SHP77 treated with DMSO at 0.1 percent for 48 hours (cell line): ENCODE data around the gene RHOH.
"Not testable (repeated sequence)": the region's sequence is repeated elsewhere in the genome, so short reads cannot be mapped to it uniquely, and the experiment has no call there.

Source experiments
- DNase-seq: peaks from one replicate; lab custom pipeline; 2025; lab: John Stamatoyannopoulos, UW

The RHOH gene

DNA sequence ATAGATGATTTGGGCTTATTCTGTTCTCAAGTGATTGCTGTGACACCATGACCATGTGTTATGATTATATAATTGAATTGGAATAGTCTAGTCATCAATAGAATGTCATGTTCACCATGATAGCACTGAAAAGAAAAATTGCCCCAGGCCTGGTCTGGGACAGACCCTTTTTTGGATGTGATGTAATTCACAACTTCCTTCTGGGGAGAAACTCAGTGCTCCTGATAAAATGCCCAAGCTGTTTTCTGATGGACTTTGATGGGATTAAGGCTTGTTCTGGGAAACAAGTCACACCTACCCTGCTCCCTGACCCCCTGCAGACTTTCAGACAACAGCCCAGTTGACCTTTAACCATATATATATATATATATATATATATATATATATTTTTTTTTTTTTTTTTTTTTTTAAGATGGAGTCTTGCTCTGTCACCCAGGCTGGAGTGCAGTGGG is 65.3 kb downstream of the RHOH start:
- DNase-seq, result no peak

DNA sequence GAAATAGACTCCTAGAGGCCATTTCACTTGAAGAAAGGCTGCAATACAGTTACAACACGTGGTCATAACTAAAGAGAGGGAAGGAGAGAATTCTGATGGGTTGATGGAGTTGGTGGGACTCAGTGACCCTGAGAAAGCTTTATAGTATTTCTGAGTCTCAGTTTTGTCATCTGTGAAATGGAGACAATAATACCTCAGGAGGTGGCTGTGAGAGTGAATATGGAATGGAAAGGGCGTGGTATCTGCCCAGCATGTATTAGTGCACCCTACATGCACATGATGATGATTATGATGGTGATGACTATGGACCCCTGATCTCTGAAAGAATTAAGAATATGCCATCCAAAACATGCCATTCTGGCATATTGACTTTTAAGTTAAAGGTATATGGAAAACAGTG is 66.0 kb downstream of the RHOH start:
- DNase-seq, result no peak

DNA sequence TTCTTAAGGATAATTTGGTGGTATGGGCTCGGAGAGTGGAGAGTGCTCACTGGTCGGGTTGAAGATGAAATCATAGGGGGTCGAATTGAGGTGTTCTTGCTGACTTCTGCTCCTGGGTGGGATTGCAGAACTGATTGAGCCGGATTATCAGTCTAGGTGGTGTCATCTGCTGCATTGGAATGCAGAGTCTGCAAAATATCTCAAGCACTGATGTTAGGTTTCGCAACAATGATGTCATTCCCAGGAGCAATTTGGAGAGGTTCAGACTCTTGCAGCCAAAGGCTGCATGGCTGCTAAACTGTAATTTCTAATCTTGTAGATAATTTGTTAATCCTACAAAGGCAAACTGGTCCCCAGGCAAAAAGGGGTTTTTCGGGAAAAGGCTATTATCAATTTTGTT is 67.7 kb downstream of the RHOH start:
- DNase-seq, result no peak

DNA sequence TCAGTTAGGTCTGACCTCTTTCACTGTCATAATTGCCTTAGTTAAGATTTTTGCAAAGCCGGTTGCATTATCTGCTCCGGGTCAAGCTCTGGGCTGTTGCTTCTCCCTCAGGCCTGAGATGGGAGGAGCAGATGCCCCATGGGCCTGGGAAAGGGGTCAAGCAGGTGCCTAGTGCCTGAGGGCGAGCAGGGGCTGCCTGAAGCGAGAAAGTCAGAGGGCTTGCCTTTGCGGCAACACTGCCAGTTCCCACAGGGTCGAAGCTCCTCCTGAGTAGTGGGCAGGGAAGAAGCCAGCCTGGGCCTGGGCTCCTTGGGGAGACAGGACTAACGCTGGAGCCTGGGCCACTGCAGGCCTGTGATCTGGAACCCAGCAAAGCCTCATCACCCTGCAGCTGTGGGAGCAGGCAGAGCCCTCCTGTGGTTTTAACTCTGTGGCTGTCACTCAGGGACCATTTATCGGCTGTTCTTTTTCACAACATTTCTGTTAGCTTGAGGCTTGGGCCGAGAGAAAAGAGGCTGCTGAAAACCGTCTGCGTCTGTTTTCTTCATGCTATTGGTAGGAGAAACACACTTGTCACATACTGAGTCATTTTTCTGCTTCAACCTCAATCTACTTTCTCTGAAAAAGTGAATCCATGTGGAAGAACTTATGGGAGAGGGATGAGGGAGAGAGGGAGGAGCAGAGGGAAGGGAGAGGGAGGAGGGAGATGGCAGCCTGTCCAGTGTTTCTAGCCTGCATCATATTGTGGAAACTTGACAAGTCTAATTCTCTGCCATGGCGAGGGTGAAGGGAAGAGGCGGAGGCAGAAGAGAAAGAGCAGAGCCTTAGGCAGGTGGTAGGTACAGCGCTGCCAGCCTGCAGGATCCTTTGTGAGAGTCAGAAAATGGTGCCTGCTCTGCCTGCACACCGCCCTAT is 68.4 kb downstream of the RHOH start:
- no peak for DNase-seq

DNA sequence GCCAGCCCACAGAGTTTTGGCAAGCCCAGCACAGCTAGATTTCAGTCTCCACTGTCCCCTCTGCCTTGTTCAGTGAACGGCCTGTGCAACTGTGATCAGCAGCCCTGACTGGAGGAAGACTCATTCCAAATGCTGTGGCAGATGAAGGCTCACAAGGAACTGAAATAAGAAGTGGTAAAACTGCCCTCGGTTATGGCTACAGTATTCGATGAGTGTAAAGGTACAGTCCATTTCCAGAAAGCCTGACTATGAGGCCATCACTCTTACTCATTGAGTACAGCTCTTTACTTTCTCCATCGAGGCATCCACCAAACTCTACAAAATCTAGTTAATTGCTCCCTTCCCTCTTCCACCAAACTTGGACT is 69.1 kb downstream of the RHOH start:
- no peak for DNase-seq

DNA sequence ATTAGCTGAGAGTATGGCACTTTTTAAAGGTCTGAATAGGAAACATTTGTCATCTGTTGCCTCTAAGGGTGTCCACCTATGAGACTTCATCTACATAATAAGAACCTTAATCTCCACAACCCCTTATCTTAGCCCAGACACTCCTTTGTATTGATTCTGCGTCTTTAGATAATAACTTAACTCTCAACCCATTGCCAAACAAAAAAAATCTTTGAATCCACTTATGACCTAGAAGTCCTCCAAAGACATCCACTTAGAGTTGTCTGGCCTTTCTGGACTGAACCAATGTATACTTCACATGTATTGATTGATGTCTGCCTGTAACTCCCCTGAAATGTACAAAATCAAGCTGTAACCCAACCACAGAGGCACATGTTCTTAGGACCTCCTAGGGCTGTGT is 72.3 kb downstream of the RHOH start:
- no peak for DNase-seq

DNA sequence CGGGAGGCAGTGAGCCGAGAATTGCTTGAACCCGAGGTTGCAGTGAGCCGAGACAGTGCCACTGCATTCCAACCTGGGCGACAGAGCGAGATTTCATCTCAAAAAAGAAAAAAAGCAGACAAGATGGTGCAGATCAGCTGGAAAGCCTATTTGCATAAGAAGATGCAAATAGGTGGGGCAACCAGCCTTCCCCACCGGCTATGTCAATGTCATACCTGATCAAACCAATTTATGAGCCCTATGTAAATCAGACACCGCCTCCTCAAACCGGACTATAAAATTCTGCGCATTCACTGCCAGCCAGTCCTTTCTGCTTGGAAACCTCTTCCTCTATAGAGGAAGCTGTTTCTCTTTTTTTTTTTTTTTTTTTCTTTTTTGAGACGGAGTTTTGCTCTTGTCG is 73.8 kb downstream of the RHOH start:
- DNase-seq, result no peak

DNA sequence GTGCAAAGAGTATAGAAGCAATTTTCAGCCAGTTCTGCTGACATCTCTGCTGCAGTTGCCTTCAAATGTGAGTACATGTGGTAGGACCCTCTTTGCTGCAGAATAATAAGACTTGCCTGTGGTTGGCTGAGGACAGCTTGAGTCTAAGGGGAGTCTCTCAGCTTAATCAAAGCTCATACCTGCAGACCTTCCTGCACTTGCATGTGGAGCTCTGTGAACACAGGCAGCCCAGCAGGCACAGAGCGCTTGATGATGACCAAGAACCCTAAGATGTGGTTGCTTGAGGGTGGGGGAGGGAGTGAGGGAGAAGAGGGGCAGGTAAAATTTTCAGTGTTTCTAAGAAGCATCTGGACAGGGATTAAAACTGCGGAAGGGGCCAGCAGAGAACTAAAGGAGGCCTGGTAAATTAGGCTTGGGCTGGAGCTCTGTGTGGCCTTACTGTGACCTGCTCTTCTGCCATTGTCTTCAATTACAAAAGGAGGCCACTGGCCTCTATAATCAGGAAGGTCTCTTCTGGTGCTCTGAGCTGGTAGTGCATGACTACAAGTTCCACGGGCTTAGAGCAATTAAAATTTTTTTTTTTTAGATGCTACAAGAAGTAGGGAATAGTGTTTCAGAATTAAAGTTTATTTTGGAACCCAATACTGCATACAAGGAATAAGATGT is 78.4 kb downstream of the RHOH start:
- no peak for DNase-seq

DNA sequence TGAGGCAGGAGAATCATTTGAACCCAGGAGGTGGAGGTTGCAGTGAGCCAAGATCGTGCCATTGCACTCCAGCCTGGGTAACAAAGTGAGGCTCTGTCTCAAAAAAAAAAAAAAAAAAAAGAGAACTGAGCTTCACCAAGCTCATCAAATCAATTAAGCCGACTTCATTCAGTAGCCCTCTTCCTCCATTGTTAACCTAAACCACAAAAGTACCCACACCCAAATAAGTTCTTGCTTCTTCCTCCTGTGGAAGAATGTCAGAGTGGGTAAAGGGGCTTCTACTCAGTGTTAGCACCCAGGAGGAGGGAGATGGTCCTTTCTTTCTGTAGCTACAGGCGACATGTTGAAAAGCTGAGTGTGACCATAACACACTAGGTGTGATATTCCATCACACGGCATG is 79.7 kb downstream of the RHOH start:
- DNase-seq, result no peak

DNA sequence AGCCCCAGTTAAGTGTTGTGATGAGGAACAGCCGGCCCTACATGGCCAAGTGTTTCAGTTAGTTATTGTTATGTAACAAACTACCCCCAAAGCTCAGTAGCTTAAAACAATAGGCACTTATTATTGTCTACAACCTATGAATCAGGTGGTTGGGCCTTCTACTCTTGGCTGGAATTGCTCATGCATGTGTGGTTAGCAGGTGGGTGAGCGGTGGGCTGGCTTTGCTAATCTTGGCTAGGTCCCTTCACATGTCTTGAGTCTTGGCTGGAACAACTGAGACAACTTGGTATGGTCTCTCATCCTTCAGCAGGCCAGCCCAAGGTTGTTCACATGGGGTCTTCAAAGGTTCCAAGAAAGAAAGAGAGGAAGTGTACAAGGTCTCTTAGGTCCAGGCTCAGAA is 83.8 kb downstream of the RHOH start:
- no peak for DNase-seq

DNA sequence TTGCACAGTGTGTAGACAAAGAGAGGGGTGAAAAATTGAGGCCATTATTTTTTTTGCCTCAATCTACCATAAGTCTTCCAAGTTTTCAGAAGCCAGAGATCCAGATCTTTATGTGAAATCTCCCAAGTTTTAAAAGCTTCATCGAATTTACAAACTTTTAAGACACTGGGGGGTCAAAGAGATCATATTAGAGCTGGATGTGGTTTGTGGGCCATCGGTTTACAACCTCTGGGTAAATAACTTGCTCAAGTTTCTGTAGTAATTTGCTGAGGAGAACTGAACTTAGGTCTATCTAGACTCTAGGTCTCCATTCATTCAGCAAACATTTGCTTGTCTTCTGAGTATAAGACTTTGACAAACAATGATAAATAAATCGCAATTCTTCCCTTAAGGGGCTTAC is 84.3 kb downstream of the RHOH start:
- DNase-seq, result no peak

DNA sequence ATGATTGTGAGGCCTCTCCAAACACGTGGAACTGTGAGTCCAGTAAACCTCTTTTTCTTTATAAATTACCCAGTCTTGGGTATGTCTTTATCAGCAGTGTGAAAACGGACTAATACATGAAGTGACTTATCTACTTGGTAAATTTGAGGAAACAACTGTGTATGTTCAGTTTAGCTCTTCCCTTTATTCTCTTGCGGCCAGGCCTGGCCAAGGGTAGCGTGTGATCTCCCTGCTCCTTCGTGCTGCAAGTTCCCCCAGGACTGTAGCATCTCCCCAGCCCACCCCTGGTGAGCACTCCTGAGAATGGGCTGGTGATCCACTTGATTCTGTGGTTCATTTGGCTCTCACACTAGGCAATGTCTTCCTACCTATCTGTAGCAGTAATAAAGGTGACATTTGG is 85.1 kb downstream of the RHOH start:
- DNase-seq, result no peak

DNA sequence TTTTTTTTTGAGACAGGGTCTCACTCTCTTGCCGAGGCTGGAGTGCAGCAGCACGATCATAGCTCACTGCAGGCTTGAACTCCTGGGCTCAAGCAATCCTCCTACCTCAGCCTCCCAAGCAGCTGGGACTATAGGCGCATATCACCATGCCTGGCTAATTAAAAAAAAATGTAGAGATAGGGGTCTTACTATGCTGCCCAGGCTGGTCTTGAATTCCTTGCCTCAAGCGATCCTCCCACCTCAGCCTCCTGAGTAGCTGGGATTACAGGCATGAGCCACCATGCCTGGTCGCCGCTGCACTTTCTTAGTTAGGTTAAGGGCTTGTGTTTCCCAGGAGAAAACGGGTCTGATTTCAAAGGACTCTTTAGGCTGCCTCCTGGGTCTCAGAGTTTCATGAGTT is 86.0 kb downstream of the RHOH start:
- DNase-seq, result not testable (repeated sequence)

DNA sequence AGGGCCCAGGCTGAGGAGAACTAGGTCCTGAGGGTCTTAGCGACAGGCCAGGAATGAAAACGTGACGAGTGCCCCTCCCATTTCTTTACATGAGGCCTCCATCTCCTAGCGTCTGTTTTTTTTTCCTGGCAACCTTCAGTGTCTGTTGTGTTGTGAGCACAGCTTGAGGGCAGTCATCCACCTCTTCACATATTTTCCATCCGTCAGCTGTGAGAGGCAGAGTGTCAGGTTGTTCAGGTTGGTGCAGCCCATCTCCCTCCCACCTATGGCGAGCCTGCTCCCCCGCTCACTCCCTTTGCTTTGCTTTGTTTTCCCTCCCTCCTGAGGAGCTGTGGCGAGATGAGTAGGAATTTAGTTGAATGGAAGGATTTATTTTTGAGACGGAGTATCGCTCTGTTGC is 86.6 kb downstream of the RHOH start:
- no peak for DNase-seq

DNA sequence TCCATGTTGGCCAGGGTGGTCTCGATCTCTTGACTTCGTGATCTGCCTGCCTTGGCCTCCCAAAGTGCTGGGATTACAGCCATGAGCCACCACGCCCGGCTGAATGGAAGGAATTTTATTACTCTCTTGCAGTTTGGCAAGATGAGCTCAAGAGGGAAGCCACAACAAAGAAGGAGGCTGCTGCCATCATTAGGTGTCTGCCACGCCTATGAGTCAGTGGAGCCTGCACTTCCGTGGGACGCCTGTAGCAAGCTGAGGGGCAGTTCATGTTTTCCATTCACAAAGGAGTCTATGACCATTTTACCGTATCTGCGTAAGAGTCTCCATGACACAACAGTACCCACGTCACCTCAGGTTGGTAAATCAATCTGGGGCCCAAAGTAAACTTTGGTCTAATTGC is 87.1 kb downstream of the RHOH start:
- DNase-seq, result no peak

DNA sequence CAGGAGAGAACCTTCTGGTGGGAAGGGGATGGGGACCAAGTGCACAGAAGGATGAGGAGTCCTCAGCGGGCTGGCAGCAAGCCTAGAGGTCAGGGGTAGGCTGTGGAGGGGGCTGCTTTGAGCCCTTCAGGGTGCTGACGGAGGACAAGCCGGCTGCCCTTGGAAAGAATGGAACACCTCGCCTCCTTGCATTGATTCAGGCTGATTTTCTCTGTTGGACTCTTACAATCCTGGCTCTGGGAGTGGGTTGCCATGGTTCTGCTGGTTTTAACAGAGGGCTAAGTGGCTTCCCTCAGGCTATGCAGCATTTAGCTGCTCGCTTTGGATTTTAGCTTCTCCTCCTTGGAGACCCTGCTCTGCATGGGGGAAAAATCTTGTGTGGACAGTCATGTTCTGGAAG is 88.9 kb downstream of the RHOH start:
- DNase-seq, result no peak

DNA sequence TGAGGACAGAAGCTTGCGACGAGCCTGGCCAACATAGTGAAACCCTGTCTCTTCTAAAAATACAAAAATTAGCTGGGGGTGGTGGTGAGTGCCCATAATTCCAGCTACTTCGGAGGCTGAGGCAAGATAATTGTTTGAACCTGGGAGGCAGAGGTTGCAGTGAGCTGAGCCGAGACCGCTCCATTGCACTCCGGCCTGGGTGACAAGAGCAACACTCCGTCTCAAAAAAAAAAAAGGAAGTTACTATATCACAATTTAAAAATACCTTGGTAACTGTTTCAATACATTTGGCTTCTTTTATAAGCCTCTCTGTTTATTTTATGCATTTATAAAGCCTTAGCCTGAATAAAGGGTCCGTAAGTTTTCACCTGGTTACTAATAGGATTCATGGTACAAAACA is 91.7 kb downstream of the RHOH start:
- no peak for DNase-seq

DNA sequence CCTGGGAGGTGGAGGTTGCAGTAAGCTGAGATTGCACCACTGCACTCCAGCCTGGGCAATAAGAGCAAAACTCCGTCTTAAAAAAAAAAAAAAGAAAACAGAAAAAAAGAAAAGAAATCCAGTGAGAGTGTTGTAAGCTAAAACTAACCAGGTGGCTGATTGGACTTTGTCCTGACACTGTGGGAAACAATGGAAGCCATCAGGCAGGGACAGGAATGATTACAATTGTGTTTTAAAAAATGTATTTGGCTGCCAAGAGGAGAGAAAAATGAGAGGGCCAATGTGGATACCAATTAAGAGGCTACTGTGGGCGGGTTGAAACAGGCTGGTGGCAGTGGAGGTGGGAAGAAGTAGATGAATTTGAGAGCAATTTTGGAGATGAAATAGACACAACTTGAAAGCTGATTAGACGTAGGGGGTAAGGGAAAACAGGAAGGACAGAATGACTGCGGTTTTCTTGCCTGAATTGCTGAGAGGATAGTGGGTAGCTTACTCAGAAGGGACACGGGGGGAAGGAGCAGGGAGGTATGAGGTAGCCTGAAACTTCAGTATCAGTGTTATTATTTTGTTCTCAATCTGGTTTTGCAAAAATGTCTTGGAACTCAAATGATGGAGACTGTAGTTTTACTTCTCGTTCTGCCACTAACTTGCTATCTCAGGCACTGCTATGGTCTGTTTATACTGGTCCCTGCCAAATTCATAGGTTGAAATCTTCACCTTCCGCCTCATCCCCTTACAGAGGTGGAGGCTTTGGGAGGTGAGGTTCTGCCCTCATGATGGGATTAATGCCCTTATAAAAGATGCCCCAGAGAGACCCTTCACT is 92.7 kb downstream of the RHOH start:
- no peak for DNase-seq

DNA sequence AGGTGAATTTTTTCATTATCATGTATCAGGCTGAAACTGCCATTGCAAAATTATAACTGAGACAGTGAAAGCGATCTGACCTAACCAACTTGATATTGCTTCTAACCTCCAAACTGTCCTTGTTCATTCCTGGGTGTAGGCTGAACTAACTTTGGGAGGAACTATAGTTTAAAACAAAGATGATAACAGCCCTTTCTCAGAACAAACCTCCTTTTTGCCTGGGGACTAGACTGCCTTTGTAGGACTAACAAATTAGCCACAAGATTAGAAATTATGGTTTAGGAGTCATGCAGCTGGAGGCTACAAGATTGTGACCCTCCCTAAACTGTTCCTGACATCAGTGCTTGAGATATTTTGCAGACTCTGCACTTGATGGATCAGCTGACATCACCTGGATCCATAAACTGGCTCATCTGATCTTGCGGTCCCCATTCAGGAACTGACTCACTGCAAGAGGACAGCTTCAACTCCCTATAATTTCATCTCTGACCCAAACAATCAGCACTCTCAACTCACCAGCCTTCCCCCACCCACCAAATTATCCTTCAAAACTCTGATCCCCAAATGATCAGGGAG is 93.9 kb downstream of the RHOH start:
- not testable (repeated sequence) for DNase-seq

DNA sequence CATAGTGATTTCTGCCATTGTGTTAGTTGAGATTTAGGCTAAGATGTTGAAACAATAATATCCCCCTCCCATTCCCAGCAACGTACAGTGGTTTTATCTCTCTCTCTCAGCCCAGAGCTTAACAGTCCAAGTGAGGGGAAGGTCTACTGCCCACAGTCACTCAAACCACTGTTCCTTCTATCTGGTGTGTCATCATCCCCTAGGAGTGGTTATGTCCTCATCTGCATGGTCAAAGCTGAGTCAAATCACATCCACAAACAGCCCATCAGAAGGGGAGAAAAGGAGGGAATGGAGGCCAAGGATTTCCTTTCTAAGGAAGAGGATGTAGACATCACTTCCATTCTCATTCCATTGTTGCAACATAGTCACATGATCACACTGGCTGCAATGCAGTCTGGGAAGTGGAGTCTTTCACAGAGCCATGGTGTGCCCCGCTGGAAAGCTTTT is 95.5 kb downstream of the RHOH start:
- DNase-seq, result no peak

DNA sequence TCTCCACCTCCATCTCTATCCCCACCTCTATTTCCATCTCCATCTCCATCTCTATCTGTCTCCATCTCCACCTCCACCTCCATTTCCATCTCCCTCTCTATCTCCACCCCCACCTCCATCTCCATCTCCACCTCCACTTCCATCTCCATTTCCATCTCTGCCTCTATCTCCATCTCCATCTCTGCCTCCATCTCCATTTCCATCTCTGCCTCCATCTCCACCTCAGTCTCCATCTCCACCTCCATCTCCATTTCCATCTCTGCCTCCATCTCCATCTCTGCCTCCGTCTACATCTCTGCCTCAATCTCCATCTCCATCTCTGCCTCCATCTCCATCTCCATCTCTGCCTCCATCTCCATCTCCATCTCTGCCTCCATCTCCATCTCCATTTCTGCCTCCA is 97.5 kb downstream of the RHOH start:
- DNase-seq, result no peak

DNA sequence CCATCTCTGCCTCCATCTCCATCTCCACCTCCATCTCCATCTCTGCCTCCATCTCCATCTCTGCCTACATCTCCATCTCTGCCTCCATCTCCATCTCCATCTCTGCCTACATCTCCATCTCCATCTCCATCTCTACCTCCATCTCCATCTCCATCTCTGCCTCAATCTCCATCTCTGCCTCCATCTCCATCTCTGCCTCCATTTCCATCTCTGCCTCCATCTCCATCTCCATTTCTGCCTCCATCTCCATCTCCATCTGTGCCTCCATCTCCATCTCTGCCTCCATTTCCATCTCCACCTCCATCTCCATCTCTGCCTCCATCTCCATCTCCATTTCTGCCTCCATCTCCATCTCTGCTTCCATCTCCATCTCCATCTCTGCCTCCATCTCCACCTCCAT is 98.2 kb downstream of the RHOH start:
- DNase-seq, result not testable (repeated sequence)
